Activated naive CD4-positive, alpha-beta T cell (primary cell): ENCODE results near the gene HRK.
A peak's percentile ranks its signal among the peaks of the same experiment; 100 is the strongest.
"Not testable (repeated sequence)": the region's sequence is repeated elsewhere in the genome, so short reads cannot be mapped to it uniquely, and the experiment has no call there.

Experiments used
- DNase-seq, 4 experiments: peaks; one replicate each; lab custom pipeline; 2025; lab: John Stamatoyannopoulos, UW

Gene HRK

DNA sequence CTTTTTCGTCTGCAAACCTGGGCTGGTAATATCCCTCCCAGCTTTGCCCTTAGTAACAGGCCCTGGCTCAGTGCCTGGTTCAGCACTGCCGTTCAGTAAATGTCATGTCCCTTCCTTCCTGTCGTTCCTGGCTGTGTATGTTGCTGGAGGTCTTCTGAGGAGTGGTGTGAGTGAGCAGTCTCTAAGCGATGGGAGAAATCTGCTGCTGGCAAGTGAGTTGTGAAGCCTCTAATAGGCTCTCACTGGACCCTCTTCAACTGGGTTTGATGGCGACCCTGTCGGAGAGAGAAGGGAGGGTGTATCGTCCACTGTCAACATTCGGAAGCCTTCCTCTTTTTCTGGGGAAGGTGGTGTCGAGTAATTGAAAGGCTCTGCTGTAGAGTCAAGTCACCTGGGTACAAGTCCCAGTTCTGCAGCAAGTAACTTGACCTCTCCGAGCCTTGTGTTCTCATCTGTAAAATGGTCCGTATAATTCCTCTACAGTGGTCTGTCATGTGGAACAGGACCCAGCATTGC, 62.8 kb downstream of the HRK start:
- peak in 1 of 4 experiments; percentile 22 for DNase-seq

DNA sequence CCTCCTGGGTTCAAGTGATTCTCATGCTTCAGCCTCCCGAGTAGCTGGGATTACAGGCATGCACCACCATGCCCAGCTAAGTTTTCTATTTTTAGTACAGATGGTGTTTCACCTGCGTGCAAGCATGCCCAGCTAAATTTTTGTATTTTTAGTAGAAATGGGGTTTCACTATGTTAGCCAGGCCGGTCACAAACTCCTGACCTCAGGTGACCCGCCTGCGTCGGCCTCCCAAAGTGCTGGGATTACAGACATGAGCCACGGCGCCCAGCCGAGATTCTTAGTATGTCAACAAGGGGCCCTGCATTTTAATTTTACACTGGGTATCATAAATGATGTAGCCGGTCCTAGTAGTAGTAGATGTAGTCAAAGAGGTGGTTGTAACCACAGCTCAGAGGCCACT, 66.5 kb downstream of the HRK start:
- DNase-seq, result not testable (repeated sequence)

GRCh38 chr12:116813271-116814041, 67.8 kb downstream of the HRK start:
- DNase-seq, result no peak

- DNase-seq, result no peak
These were observed 69.0 kb downstream of the HRK start for GRCh38 chr12:116812238-116812637.

- no peak for DNase-seq
These were observed 72.8 kb downstream of the HRK start for GRCh38 chr12:116808113-116809105.

DNA sequence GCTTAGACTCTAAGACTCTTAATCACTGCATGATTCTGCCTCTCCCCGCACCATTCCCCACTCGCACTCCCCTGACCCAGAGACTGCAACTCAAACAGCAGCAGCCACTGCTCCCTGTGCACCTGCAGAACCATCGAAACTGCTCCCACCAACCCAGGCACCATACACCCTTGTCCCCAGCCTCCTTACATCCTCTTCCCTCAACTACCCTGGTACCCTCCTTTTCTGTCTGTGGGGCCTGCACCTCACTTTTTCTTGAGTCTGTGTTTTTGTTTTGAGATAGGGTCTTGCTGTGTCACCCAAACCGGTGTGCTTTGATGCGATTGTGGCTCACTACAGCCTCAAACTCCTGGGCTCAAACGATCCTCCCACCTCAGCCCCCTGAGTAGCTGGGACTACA, 73.7 kb downstream of the HRK start:
- no peak for DNase-seq

GRCh38 chr12:116806845-116807440, 74.3 kb downstream of the HRK start:
- no peak for DNase-seq
